Ovary (tissue), 9 donors: ENCODE data around the gene CHD5. TPM values are rescaled to one million over a fixed set of nuclear protein-coding genes. Genes with fewer than 3 reads are reported as not detected.

ENCODE experiments used
- DNase-seq, 5 donors: peaks; one replicate each; pipeline ENCODE4 v3.0.0-alpha.2; 2019 to 2020
- H3K27ac ChIP-seq, 2 donors: fragments of 200-600 bp; one replicate each; pipeline versions ENCODE4 v1.5.1 to v1.8.0; 2019 to 2022
- H3K27me3 ChIP-seq: fragments of 200-600 bp; one replicate; pipeline ENCODE4 v1.8.0; 2022
- H3K36me3 ChIP-seq: fragments of 200-600 bp; sonication (generic); one replicate; pipeline ENCODE4 v1.5.1; 2019
- H3K4me1 ChIP-seq: one replicate; pipeline ENCODE4 v1.8.1; 2013; ENCODE audit warnings: mild to moderate bottlenecking, moderate library complexity; ENCODE audit not compliant: insufficient read depth
- H3K4me3 ChIP-seq: fragments of 200-600 bp; sonication (generic); one replicate; pipeline ENCODE4 v1.5.1; 2017
- H3K9me3 ChIP-seq, 2 donors: fragments of 200-600 bp in 1 of 2; sonication (generic) in 1 of 2; one replicate each; pipeline versions ENCODE4 v1.5.1 to v1.8.1; 2013 to 2019; ENCODE audit warnings: mild to moderate bottlenecking in 1 of 2, moderate library complexity in 1 of 2
- CTCF ChIP-seq, 3 donors: fragments of 450-650 bp in 2 of 3; fragments of 200-600 bp in 1 of 3; IDR thresholded peaks; one replicate each; pipeline versions ENCODE4 v1.5.1 to v1.8.0; 2016 to 2022; ENCODE audit warnings: antibody characterized with exemption in 3 of 3, mild to moderate bottlenecking in 1 of 3
- EP300 ChIP-seq: sonication (generic); formaldehyde crosslinking; IDR thresholded peaks from one replicate; pipeline ENCODE4 v1.6.1; 2017; ENCODE audit warnings: antibody characterized with exemption
- POLR2A ChIP-seq: fragments of 450-650 bp; IDR thresholded peaks from one replicate; pipeline ENCODE4 v1.6.1; 2017; ENCODE audit warnings: antibody characterized with exemption, mild to moderate bottlenecking, moderate library complexity
- WGBS, 3 donors: extraction: QIAGEN DNeasy Blood & Tissue Kit in 1 of 3; methylation state at CpG; one replicate each; pipeline versions ENCODE4 v1.1.5 to v1.1.7; 2013 to 2017; 5-methylcytosine and 5-hydroxymethylcytosine counted together
- intact Hi-C, 4 donors: fragments of 100-400 bp; cut with DNase I; formaldehyde crosslinking; loops; one replicate each; pipeline versions ENCODE4 v1.11.0 to v1.15.1; 2022 to 2023
- polyA plus RNA-seq, 2 donors: library from polyadenylated mRNA; stranded (reverse); fragments of 200-250 nt in 1 of 2; fragments of 350-450 nt in 1 of 2; fragmentation: Illumina TruSeq in 1 of 2; extraction: RNeasy Lipid Tissue Mini Kit (QIAGEN cat#74804) in 1 of 2; gene quantifications; one replicate each; pipeline ENCODE4 v1.2.3, GENCODE V29; 2013 to 2014
- total RNA-seq, 7 donors: library from RNA; depleted of rRNA in 2 of 7; stranded (reverse); fragments of >200 nt in 2 of 7; fragmentation: NEBNext Ultra II Directional in 3 of 7; extraction: Animal tissue kit (Norgen Biotek cat#: 25700) in 3 of 7; gene quantifications; one replicate each; pipeline versions ENCODE4 v1.1.0 to v1.2.4, GENCODE V29; 2016 to 2023
- donor health status: DM: no; HTN: no; CAD: no; lungs with moderate emphysema.
- donor health status: DM: no; HTN: no; CAD: no.
- donor health status: Bipolar disorder and iron deficiency.
- donor health status: DM: yes; HTN: yes; CAD: no.
- donor health status: DM: no; HTN: no; CAD: no.
- donor health status: DM: yes; HTN: yes; CAD: no.

The CHD5 gene
- total and polyA plus RNA-seq, 9 donors = under 0.01 to 0.54 (median 0.23) TPM

- no peaks in the 10 kb centered on the region for H3K27me3 ChIP-seq
- 75 to 83% (median 78%) methylated on average over 4 of the region's 4 CpGs for WGBS, 3 donors
- no peak overlapping the region for H3K27ac ChIP-seq
- H3K36me3 ChIP-seq = no peaks in the 10 kb centered on the region
- no peak overlapping the region for H3K4me3 ChIP-seq
- TF ChIP-seq POLR2A = no peak
- TF ChIP-seq CTCF (IDR thresholded peaks at IDR 0.05) = no peak
- TF ChIP-seq EP300 = no peak
- DNase-seq = no peak
- H3K9me3 ChIP-seq = no peaks in the 10 kb centered on the region
- no peaks in the 10 kb centered on the region for H3K4me1 ChIP-seq
- intact Hi-C loops = no loop called here
Measured at GRCh38 chr1:6142734-6143133, 37.4 kb downstream of the CHD5 start.

- no peaks in the 10 kb centered on the region for H3K36me3 ChIP-seq
Measured at GRCh38 chr1:6142036-6142621, 38.0 kb downstream of the CHD5 start.

GRCh38 chr1:6141592-6141991, 38.5 kb downstream of the CHD5 start:
- Histone ChIP-seq H3K36me3 (no peaks in the 10 kb centered on the region), H3K4me3 (no peak overlapping the region), H3K9me3 (no peaks in the 10 kb centered on the region), H3K27me3 (no peaks in the 10 kb centered on the region), H3K4me1 (no peaks in the 10 kb centered on the region), H3K27ac (no peak overlapping the region)
- DNase-seq = no peak
- 47 to 61% (median 60%) methylated on average over 7 of the region's 7 CpGs for WGBS, 3 donors
- no peak for TF ChIP-seq POLR2A
- TF ChIP-seq CTCF (IDR thresholded peaks at IDR 0.05) = no peak
- TF ChIP-seq EP300 = no peak
- intact Hi-C loops = no loop called here

More at GRCh38 chr1:6142036-6142621, 38.0 kb downstream of the CHD5 start:
- Histone ChIP-seq H3K27me3 (no peaks in the 10 kb centered on the region), H3K4me1 (no peaks in the 10 kb centered on the region), H3K27ac (no peak overlapping the region), H3K9me3 (no peaks in the 10 kb centered on the region), H3K4me3 (no peak overlapping the region)
- 90 to 92% (median 90%) methylated on average over 30 to 33 of the region's 33 CpGs for WGBS, 3 donors
- no peak for DNase-seq
- intact Hi-C loops = no loop called here
- no peak for TF ChIP-seq POLR2A
- no peak for TF ChIP-seq CTCF (IDR thresholded peaks at IDR 0.05)
- no peak for TF ChIP-seq EP300

- H3K27ac ChIP-seq = no peak overlapping the region
- 80 to 94% (median 84%) methylated on average over 2 of the region's 2 CpGs for WGBS, 3 donors
- no peak for DNase-seq
Measured at GRCh38 chr1:6140413-6140812, 39.7 kb downstream of the CHD5 start.

More at GRCh38 chr1:6140413-6140812, 39.7 kb downstream of the CHD5 start:
- intact Hi-C loops = no loop called here
- Histone ChIP-seq H3K4me1 (no peaks in the 10 kb centered on the region), H3K27me3 (no peaks in the 10 kb centered on the region), H3K36me3 (no peaks in the 10 kb centered on the region), H3K9me3 (no peaks in the 10 kb centered on the region), H3K4me3 (no peak overlapping the region)
- no peak for TF ChIP-seq POLR2A
- no peak for TF ChIP-seq CTCF (IDR thresholded peaks at IDR 0.05)
- no peak for TF ChIP-seq EP300
